Measurements from ENCODE around the gene AREG.

The AREG gene

DNA sequence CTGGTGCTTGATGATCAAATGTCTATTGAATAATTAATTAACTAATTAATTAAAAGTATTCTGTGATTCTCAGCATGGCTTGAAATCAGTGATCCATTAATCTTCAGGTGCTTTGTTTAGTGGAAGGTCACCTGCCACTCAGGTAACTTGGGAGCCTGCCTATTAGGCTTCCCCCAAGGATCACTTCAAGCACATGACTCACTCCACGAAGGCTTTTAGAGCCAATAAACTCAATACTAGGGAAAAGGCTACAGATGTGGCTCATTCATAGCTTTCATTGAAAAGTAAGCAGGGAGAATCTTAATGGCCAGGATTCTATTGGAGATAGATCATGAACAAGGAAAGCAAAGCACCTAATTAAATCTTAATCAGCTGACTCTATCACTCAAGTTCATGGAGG lies 21.3 kb downstream of the AREG start:
- no peak for DNase-seq

DNA sequence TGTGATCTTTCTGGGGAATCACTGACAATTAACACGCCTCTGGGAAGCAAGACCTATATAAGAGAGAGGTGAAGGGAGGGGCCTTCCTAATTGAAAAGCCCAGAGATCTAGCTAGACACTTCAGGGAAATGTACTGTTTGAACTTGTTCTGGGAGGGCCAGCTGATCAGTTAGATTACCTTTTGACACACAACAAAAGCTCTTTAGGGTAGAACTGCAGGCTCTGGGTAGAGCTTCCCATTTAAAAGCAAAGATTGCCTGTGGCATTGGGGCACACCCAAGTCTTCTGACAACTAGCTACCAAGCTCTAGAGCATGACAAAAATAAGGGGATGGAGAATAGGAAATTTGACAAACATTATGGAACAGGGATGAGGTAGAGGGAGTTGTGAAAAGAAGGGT lies 26.3 kb downstream of the AREG start:
- no peak for DNase-seq

DNA sequence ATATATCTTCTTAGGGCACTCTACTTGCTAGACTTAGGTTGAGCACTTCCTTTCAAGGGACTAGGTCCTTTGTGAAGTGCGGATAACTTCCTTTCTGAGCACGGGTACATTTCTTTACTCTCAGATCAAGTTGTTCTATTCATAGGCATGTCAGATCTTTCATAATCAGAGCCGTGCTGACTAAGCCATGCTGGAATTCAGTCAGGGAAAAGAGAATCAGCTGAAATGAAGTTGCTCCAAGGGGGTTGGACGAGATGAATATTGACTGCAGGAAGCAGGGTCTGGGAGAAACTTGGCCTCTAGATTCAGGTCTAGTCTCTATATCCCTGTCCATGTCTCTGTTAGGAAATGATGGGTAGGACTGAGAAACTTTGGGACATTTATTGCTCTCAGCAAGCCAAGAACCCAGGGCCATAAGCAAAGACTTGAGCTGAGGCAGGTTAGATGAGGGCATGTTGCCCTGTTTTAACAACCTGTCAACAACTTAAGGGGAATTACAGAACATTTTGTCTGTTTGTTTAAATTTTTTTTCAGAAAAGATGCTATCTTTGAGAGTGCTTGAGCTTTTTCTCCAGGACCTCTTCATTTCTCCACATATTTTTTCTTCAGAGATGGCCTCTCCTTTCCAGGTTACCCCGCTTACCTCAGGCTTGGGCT lies 28.3 kb downstream of the AREG start:
- DNase-seq: no peak

DNA sequence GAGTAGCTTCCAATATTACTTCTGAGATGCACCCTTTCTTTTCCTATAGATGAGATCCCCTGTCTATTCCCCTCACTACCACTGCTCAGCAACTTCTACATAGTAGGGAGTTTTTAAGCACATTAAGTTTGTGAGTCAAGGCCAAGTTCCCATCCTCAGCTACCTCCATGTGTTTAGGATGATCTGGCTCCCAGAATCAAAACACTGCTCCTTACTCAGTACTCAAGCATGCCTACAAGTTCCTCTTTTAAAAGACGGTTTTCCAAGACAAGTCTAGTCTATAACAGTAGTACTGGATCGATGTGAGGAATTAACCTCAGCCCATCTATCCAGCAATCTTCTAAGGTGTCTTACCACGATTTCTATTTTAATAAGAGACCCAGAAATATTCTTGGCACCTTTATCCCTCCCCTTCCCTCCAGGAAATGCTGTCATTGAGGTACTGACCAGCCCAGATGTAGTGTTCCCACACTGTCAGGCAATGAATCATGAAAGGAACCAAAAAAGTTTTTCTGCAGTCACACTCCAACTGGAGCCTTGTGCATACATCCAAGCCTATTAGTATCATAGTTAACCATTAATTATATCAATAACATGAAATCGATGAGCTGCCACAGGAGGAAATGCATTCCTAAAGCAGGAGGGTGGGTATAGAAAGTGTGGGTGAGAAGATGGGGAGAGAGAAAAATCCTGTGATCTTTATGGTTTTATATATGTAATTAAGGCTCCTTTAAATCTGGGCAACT lies 29.6 kb downstream of the AREG start:
- DNase-seq: no peak

GRCh38 chr4:74475091-74475800 lies 30.3 kb downstream of the AREG start:
- DNase-seq: no peak

DNA sequence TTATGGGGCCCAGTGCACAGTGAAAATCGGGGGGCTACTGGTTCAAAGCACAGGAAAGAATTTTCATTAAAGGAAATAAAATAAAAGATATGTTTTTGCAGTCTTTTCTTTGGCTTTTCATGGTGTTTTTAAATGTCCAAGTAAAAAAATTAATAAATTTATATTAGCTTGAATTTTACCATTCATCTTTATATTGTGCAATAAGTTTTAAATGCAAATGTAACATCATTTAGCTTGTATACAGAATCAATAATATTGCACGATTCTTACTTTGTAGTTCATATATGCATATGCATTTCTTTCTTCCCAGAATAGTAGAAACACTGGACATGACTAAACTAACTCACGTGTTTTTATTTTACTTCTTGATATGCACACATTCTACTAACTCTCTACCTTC lies 31.0 kb downstream of the AREG start:
- DNase-seq: no peak

DNA sequence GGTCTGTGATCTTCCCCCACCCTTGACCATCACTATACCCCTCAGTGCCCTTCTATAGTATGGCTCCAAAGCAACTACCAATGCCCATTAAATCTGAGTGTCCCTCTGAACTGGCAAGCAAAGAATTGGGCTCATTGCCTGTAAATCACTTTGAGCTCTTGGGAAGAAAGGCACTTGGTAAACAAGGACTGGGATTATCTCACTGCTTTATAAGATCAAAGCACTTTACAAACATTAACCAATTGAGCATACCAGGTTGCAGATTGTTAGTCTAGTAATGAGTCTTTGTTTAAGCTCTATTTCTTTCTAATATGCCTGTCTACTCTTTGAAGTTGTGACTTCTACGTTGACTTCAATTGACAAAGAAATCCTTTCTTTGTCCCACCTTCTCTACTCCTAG lies 34.1 kb downstream of the AREG start:
- DNase-seq: no peak

DNA sequence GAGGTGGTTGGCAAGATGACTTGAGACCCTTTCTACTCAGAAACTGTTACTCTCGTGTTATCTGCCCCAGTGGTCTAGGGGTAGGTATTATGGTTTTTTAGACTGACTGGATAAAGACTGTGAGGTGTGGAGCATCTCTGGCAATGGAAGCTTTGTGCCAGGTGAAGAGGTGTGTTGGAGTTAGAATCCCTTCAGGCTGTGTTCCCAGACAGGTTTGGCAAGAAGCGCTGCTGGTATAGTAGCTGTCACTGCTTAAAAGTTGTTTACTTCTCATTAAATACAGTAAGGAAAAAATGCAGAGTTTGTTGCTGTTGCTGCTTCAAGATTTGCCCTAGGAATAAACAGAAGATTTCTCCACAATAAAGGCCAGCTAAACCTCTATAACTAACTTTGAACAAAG lies 35.3 kb downstream of the AREG start:
- DNase-seq: no peak

- DNase-seq: no peak
Observed at GRCh38 chr4:74481891-74482609, 37.1 kb downstream of the AREG start.

DNA sequence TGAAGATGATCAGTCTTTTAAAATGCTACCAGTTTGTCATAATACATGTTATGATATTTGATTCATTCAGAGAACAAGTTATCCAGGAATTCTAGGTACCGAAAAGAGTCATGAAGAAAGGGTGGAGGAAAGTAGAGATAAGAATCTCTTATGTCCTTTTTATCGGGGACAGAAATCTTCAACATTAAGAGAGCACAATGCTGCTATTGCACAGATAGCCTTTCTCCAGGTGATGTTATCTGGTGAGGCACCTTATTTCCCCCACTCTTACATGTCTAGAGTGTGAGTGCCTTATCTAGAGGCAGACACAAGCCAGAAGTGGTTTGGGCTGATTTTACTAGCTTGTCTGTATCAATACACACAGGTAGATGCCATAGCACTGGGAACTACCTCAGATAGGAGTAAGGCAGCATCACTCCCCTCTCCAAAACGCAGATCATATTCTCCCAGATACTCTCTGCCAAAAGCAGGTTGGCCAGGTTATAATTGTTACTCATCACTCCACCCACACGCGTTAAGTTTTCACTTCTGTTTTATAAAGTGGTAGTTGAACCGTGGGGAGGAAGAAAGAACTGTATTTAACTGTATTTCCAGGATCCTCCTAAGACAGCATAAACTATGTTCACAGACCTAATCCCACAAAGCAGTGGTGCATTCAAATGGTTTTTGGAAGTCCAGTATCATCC lies 38.4 kb downstream of the AREG start:
- DNase-seq: no peak

DNA sequence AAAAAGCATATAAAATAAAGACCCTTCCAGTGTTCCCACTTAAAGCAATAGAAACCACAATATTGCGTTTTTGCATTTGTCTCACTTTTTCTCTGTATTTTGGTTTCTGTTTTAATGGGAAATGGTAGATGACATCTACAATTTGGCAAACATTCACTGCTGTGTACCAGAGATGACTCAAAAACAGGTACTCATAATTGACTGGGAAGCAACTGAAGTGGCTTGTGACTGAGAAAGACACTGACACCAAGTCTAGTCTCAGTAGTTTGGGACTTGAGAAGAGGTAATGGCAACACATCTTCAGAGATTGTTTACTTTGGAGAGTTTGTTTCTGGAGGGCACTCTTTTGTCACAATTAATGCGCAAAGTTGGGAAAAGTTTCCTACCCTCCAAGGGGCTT lies 42.0 kb downstream of the AREG start:
- no peak for DNase-seq

DNA sequence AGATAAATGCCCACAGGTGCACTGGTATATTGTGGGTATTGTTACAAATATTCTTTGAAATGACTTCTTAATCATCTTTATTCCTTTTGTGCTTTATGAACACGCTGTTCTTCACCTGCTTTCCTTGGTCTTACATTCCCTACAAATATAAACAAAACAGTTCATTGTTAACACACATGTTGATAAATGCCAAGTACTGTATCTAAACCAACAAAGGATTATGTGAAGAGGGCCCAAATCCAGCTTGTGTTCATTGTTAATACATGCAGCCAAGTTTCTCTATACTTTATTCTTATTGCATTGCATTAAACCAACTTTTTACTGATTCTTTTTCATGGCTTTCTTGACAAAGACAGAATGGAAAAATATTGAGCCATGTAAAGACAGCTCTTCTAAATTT lies 42.8 kb downstream of the AREG start:
- DNase-seq: no peak

GRCh38 chr4:74490736-74491135 lies 45.8 kb downstream of the AREG start:
- DNase-seq: no peak

DNA sequence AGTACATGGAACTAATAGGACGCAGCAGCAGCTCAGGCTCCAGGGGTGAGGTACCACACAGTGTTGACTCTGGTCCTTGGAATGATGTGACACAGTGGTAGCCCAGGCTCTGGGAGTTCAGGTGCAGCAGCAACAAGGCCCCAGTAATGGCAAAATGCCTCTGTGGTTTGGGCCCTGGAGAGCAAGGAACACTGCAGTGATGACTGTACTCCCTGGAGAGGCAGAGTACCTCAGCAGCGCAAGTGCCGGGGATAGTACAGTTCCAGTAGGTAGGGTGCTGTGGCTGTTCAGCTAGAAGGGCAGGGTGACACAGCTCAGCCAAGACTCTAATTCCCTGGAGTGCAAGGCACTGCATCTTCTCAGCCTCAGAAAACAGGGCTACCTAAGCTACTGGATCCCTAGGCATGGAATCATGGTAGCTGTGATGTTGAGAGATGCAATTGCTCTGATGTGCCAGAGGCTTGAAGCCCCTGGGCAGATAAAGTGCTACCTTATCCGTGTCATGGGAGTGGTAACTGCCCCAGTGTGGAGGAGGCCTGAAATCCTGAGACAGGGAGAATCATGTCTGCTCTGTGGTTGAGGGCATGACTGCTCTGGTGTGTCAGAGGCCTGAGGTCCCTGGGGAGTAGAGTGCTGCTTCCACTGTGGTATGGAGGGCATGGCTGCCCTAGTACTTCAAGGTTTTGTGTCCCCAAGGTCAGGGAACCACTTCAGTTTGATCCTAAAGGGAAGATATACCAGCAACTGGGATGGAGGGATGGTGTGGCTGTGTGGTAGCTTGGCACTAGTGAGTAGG lies 55.2 kb downstream of the AREG start:
- no peak for DNase-seq

DNA sequence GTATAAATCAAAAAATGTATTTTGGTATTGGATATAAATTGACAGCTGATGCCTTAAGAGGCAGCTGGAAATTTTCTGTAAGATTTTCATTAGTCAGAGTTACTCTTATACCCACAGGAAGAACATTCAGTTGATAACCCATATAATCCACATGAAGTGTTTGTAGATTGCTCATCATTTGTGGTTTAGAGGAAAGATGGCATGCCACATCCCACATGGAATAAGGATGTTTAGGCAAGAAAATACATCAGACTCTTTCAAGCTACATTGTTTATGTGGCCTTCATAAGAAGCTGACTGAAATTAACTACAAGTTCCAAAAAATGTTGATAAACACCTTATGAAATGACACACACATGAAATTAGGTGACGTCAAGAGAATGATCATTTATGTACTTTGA lies 56.6 kb downstream of the AREG start:
- no peak for DNase-seq

GRCh38 chr4:74503580-74503979 lies 58.6 kb downstream of the AREG start:
- no peak for DNase-seq

GRCh38 chr4:74504212-74504611 lies 59.3 kb downstream of the AREG start:
- DNase-seq: no peak

Measured in stimulated activated naive CD4-positive, alpha-beta T cell treated with Interleukin-2 at 50 U/mL for 16 hours (primary cell).